Uterus (tissue), 2 donors: ENCODE measurements around the gene SLC35G6.

Source experiments
- CTCF ChIP-seq, 4 experiments: fragments of 200-600 bp in 2 of 4; fragments of 450-650 bp in 2 of 4; sonication (generic) in 2 of 4; IDR thresholded peaks; one replicate each; pipeline ENCODE4 v1.5.1; 2016 to 2019; ENCODE audit warnings: antibody characterized with exemption in 4 of 4, mild to moderate bottlenecking in 2 of 4, moderate library complexity in 1 of 4
- POLR2A ChIP-seq, 2 donors: fragments of 450-650 bp; IDR thresholded peaks; one replicate each; pipeline ENCODE4 v1.6.1; 2016; ENCODE audit warnings: antibody characterized with exemption in 2 of 2, mild to moderate bottlenecking in 1 of 2, moderate library complexity in 1 of 2

GRCh38 chr17:7508846-7509245 is 27.6 kb downstream of the SLC35G6 start:
- TF ChIP-seq CTCF (IDR thresholded peaks at IDR 0.05) (no peak), POLR2A (IDR thresholded peaks at IDR 0.05) (no peak)
